GM18868 (cell line): ENCODE results near the gene SLC50A1.
A peak's percentile ranks its signal among the peaks of the same experiment; 100 is the strongest.
"Not testable (repeated sequence)": the region's sequence is repeated elsewhere in the genome, so short reads cannot be mapped to it uniquely, and the experiment has no call there.

Source experiments
- ATAC-seq: cut with Tn5 transposase; IDR thresholded peaks from one replicate; pipeline ENCODE4 v1.9.1; 2021; ENCODE audit warnings: mild to moderate bottlenecking, moderate library complexity; ENCODE audit not compliant: unreplicated experiment

Gene SLC50A1

GRCh38 chr1:155134322-155134721, 1.3 kb upstream of the SLC50A1 start:
- no peak for ATAC-seq

GRCh38 chr1:155134880-155135414, 705 bp upstream of the SLC50A1 start:
- no peak for ATAC-seq

DNA sequence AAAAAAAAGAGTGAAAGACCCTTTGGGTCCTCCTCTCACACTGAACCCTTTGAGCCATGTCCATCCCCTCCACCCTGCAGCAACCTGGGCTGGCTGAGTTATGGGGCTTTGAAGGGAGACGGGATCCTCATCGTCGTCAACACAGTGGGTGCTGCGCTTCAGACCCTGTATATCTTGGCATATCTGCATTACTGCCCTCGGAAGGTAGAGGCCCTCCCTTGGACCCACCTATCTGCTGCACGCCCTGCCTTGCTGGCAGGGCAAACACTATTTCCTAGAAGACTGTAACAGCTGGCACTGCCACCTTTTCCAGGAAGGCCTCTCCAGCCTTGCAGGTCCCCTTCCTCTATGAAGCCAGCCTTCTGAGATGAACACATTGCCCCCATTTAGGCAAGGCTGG, 1.1 kb downstream of the SLC50A1 start:
- ATAC-seq, result no peak

DNA sequence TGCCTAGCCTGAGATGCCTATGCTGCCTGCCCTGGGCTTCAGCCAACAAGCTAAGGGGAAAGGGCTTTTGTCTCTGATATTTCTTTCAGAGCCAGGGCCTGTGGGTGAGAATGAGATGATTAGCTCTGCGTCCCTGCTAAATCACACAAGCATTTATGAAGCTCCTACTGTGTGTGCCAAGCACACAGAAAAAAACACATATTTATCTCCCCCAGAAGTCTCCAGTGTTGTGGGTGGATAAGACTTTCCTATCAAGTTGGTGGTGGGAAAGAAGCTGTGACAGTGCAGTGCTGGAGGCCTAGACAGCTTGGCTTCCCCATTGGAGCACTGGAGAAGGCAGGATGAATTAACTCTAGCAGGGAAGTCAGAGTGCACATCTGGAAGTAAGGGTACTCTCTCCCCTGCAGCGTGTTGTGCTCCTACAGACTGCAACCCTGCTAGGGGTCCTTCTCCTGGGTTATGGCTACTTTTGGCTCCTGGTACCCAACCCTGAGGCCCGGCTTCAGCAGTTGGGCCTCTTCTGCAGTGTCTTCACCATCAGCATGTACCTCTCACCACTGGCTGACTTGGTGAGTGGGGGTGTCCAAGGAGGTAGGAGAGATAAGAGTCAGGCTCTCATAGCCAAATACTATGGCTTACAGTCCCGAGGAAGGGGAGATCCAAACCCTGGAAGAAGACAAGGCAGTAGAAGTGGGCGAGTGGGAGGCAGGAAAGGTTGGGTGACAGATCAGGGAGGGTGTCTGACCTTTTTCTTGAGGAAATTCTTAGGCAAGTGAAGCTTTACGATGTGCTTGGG, 1.7 kb downstream of the SLC50A1 start:
- no peak for ATAC-seq

DNA sequence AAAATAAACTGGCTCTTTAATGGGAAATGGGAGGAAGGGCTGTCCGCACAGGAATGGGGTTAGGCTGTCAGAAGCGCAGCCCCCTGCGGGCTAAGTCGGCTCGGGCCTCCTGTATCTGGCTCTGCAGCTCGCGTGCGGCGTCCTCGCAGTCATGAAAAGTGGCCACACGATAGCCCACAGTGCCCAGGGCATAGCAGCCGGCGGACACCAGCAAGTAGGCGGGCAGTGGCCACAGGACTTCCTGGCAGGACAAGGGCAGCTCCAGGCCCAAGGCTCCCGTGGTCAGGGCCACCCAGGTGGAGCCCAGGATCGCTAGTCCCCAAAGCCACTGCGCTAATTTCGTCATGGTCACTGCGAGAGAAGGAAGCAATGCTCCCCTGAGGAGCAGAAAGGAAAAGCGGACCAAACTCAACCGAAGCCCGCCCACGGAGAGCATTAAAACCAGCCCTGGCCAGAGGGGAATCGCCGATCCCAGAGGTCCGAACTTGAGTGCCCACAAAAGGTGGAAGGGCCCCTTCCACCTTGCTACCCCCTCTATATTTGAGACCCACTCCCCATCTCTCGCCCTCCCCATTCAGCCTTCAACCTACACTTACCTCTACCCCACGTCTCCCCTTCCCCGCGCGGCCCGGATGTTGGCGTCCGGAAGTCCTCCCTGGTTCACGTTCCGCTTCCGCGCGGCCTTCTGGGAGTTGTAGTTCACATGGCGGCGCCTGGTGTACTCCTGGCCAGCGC, 4.4 kb downstream of the SLC50A1 start, which contains the start of gene DPM3:
DPM3 (minus strand) TSS at position 637 of the 735 bp plus-strand sequence; CDS start at position 346, 291 bp downstream.
- ATAC-seq, result peak; percentile 73

DNA sequence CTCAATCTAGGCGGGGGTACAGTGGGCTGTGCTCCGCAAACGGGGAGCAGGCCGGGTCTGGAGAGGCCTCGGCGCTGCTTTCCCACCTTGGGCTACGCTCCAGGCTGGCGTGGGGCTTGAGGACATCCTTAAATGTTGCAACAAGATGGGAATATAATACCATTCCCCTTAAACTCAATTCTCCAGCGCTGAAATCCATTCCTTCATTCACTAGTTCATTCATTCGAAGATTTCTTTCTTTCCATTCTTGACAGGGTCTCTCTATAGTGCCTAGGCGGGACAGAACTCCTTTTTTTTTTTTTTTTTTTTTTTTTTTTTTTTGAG, 4.9 kb downstream of the SLC50A1 start:
- no peak for ATAC-seq

- no peak for ATAC-seq
These were observed 6.1 kb downstream of the SLC50A1 start for GRCh38 chr1:155141749-155142148.

DNA sequence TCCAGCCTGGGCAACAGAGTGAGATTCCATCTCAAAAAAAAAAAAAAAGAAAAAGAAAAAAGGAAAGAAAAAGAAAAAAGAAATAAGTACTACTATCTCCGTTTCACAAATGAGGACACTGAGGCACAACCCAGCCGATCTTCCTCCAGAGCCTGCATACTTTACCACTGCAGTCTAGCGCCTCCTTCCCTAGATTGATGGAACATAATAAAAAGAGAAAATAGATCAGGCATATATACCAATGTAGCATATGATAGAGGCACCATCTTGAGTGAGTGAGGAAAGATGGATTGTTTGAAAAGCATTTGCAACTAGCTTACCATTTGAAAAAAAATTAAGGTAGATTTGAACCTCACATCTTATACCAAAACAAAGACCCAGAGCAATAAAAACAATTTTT, 9.8 kb downstream of the SLC50A1 start:
- ATAC-seq, result no peak

GRCh38 chr1:155155996-155156643, 20.5 kb downstream of the SLC50A1 start:
- ATAC-seq, result not testable (repeated sequence)

DNA sequence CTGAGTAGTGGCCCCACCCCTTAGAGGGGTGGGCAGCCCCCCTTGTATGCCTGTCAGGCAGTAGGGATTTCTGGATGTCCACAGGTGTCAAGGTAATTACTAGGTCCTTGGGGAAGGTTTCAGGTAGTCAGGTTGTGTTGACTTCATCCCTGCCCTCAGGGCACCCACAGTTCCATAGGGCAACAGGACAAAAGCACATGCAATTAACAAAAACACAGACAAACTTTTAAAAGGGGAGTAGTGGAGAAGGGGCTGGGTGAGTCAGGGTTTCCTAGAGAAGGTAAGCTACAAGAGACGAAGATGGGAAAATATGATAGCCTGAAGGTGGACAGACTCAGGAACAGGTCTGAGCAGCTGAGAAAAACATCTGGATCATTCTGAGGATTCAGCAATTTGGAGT, 23.3 kb downstream of the SLC50A1 start:
- no peak for ATAC-seq

DNA sequence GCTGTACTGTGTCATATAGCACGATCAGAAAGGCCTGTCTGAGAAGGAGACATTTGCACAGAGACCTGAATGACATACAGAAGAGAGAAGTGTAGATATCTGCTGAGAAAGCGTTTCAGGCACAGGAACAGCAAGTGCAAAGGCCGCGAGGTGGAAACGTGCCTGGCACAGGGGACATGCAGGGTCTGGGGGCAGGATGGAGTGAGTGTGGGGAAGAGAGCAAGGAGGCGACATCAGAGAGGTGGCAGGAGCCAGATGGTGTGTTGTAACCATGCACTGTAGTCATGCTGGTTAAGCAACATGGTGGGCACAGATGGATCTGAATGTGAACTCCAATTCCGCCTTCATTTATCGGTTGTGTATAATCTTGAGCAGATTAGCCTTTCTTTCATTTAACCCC, 24.5 kb downstream of the SLC50A1 start:
- ATAC-seq, result no peak

- not testable (repeated sequence) for ATAC-seq
These were observed 27.0 kb downstream of the SLC50A1 start for GRCh38 chr1:155162631-155163030.

- not testable (repeated sequence) for ATAC-seq
These were observed 28.1 kb downstream of the SLC50A1 start for GRCh38 chr1:155163785-155164184.

- not testable (repeated sequence) for ATAC-seq
These were observed 29.0 kb downstream of the SLC50A1 start for GRCh38 chr1:155164625-155165024.

DNA sequence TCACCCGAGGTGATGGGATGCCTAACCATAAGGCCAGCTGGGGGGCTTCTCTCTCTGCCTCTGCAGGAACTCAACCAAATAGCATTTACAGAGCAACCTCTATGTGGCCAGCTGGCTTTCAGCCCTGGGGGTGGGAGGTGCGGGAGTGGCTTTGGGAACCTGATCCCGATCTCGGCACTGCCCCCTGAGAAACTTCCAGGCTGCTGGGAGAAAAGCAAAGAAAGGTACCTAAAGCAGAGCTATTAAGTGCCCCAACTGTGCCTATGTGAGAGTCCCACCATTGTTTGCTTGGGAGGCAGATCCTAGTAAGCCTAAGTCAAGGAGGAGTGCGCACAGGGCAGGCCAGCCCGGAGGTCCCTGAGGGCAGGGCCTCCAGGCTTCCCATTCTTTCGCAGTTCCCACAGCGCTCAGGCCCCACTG, 30.4 kb downstream of the SLC50A1 start:
- no peak for ATAC-seq

DNA sequence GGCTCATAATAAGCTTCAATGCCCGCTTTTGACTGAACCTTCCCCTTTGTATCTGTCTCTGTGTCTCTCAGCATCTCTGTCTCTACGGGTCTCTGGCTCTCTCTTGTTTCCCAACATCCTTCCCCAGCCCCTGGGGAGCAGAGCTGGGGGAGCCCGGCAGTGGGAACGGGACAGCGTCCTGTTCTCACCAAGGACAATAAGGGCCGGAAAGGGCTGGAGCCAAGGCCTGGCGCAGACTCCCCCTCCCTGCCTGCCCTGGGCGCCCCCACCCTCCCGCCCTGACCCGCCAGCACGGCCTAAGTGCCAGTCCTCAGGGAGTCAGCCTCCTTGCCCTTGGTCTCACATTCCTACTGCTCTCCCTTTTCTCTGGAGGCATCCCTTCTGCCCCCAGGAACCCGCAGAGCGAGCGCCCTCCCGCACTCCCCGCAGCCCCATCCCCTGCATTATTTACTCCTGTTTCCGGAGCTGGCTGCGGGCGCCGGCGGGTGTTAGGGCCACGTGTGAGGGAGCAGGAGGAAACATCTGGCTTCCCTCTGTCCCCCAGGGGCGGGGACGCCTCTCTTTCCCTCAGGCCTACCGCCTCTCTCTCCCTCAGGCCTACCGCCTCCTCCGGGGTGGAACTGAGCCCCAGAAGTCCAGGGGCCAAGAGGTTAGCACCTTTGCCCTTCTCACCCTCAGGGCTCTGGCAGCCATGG, 31.0 kb downstream of the SLC50A1 start:
- ATAC-seq, result no peak

DNA sequence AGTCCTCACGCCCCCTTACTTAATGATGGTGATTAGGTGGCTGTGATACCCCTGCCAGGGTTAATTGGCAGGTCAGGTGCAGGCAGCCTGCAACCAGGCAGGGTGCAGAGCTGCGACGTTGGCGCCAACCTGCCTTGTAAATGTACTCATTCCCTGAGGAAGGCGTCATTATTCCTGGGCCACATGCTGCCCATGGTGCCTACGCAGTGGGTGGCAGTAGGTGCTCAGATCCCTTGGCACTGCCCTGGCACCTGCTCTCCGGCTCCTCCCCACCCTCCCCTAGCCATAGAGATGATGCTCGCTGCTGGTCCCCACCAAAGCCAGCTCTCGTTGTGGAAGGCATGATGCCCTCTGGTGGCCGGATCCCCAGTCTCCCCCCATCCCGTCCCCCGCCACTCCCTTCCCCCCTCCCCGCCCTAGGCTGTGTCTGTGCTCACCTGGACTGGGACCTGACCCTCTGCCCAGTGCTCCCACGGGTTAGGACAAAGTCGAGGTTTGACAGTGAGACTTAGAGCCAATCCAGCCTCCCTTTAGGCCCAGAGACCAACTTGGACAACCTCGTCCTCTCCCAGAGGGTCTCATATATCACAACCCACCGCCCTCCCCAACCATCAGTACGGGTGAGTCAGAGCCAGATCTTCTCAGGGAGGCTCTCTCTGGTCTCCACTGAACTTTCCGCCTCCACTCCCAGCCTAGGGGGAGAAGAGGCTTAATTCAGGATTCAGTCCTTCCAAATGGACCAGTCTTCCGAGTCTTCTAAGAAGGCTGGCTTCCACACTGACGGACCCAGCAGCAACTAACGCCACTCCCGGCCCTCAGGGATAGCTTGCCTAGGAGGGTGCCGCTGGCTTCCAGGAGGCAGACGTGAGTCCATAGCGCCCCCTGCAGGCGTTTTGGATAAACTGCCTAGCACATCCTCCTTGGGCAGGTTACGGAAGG, 31.8 kb downstream of the SLC50A1 start:
- no peak for ATAC-seq

- not testable (repeated sequence) for ATAC-seq
These were observed 32.4 kb downstream of the SLC50A1 start for GRCh38 chr1:155168105-155168445.

GRCh38 chr1:155168456-155169210, 33.0 kb downstream of the SLC50A1 start:
- no peak for ATAC-seq
